H1 (cell line): ENCODE data around the gene ASIC2. TPM values are rescaled to one million over a fixed set of nuclear protein-coding genes. Genes with fewer than 3 reads are reported as not detected.

Source experiments
- CTCF ChIA-PET: fragments of 300-600 bp; sonication (Branson Sonifier 250); formaldehyde crosslinking; loops from one replicate; lab custom pipeline; 2021; ENCODE audit not compliant: partially characterized antibody; lab: Charles Lee
- POLR2A ChIA-PET: fragments of 300-600 bp; sonication (Branson Sonifier 250); formaldehyde crosslinking; loops from one replicate; lab custom pipeline; 2021; ENCODE audit warnings: inconsistent platforms; ENCODE audit not compliant: partially characterized antibody; lab: Charles Lee
- DNase-seq, 2 experiments: peaks; one replicate each; pipeline versions ENCODE4 v3.0.0 to v3.0.0-alpha.2; 2010 to 2022; ENCODE audit warnings: low spot score in 2 of 2, low read depth in 1 of 2, mixed read lengths in 1 of 2
- FAIRE-seq: peaks from 2 replicates; lab custom pipeline; 2011; peaks lifted over from hg19 to GRCh38; lab: Jason Lieb, UNC
- H2AFZ ChIP-seq: 2 replicates; pipeline ENCODE4 v1.8.1; 2012; ENCODE audit warnings: low read length, inconsistent platforms
- H2AK5ac ChIP-seq: 2 replicates; pipeline ENCODE4 v1.6.1; 2013; ENCODE audit warnings: low read depth, low read length
- H2BK120ac ChIP-seq: replicated peaks from 2 replicates; pipeline ENCODE3; 2013; ENCODE audit warnings: low read depth, low read length, inconsistent platforms
- H2BK12ac ChIP-seq: 2 replicates; pipeline ENCODE4 v1.6.1; 2013; ENCODE audit warnings: low read depth, low read length
- H2BK15ac ChIP-seq: 2 replicates; pipeline ENCODE4 v1.6.1; 2013; ENCODE audit warnings: low read length
- H2BK20ac ChIP-seq: 2 replicates; pipeline ENCODE4 v1.6.1; 2013; ENCODE audit warnings: low read length
- H2BK5ac ChIP-seq: 2 replicates; pipeline ENCODE4 v1.6.1; 2013; ENCODE audit warnings: low read depth, low read length
- H3K14ac ChIP-seq: 2 replicates; pipeline ENCODE4 v1.6.1; 2013; ENCODE audit warnings: inconsistent platforms; ENCODE audit not compliant: insufficient read length
- H3K18ac ChIP-seq: 2 replicates; pipeline ENCODE4 v1.6.1; 2013; ENCODE audit warnings: low read length; ENCODE audit errors: extremely low read depth
- H3K23ac ChIP-seq: 2 replicates; pipeline ENCODE4 v1.6.1; 2013; ENCODE audit warnings: inconsistent platforms; ENCODE audit not compliant: insufficient read length
- H3K23me2 ChIP-seq: 2 replicates; pipeline ENCODE4 v1.6.1; 2013; ENCODE audit warnings: low read depth, low read length
- H3K27ac ChIP-seq: 2 replicates; pipeline ENCODE4 v1.6.1; 2011; ENCODE audit warnings: low read depth, low read length, inconsistent platforms
- H3K27me3 ChIP-seq, 4 experiments: replicated peaks in 1 of 4; 1 replicate in 1 of 4; 2 replicates in 3 of 4; pipeline versions ENCODE4 v1.6.1 to v1.8.1; 2011 to 2013; ENCODE audit warnings: low read length in 3 of 4, mild to moderate bottlenecking in 3 of 4, inconsistent platforms in 2 of 4, mixed read lengths in 2 of 4, moderate library complexity in 1 of 4; ENCODE audit not compliant: control insufficient read depth in 3 of 4, insufficient read depth in 3 of 4; ENCODE audit errors: extremely low read depth in 1 of 4
- H3K36me3 ChIP-seq, 4 experiments: 2 replicates each; pipeline versions ENCODE4 v1.6.1 to v1.8.1; 2011 to 2013; ENCODE audit warnings: mild to moderate bottlenecking in 4 of 4, low read length in 3 of 4, moderate library complexity in 2 of 4, control low read depth in 1 of 4, inconsistent platforms in 1 of 4; ENCODE audit not compliant: insufficient read depth in 4 of 4, control insufficient read depth in 2 of 4
- H3K4ac ChIP-seq: replicated peaks from 2 replicates; pipeline ENCODE3; 2013; ENCODE audit warnings: low read length, low read depth, mixed read lengths, inconsistent platforms; ENCODE audit not compliant: insufficient read length
- H3K4me1 ChIP-seq, 4 experiments: replicated peaks in 1 of 4; 1 replicate in 1 of 4; 2 replicates in 3 of 4; pipeline versions ENCODE4 v1.6.1 to v1.8.1; 2011 to 2013; ENCODE audit warnings: low read length in 3 of 4, inconsistent platforms in 2 of 4, mixed read lengths in 1 of 4; ENCODE audit not compliant: insufficient read depth in 4 of 4, control insufficient read depth in 3 of 4
- H3K4me2 ChIP-seq, 2 experiments: 2 replicates each; pipeline versions ENCODE4 v1.6.1 to v1.8.1; 2011 to 2013; ENCODE audit warnings: low read depth in 2 of 2, low read length in 2 of 2, control low read depth in 1 of 2, inconsistent platforms in 1 of 2, mild to moderate bottlenecking in 1 of 2; ENCODE audit not compliant: insufficient read depth in 1 of 2
- H3K4me3 ChIP-seq, 4 experiments: fragments of 200-600, 300-600 bp in 1 of 4; sonication (generic), shearing (Covaris generic), sonication (Bioruptor Twin) in 1 of 4; 2 replicates each; pipeline versions ENCODE4 v1.5.1 to v1.8.1; 2011 to 2016; ENCODE audit warnings: low read length in 4 of 4, low read depth in 3 of 4, control low read depth in 2 of 4, inconsistent platforms in 2 of 4, mild to moderate bottlenecking in 2 of 4, mixed read lengths in 1 of 4, moderate library complexity in 1 of 4; ENCODE audit not compliant: insufficient read depth in 2 of 4; ENCODE audit errors: extremely low read depth in 1 of 4
- H3K56ac ChIP-seq: replicated peaks from 2 replicates; pipeline ENCODE3; 2013; ENCODE audit warnings: low read depth, mild to moderate bottlenecking, mixed read lengths, low read length, inconsistent platforms; ENCODE audit not compliant: insufficient read length
- H3K79me1 ChIP-seq: 2 replicates; pipeline ENCODE4 v1.6.1; 2013; ENCODE audit warnings: low read depth, low read length, control low read depth
- H3K79me2 ChIP-seq, 2 experiments: 2 replicates each; pipeline versions ENCODE4 v1.6.1 to v1.8.1; 2012 to 2013; ENCODE audit warnings: low read length in 2 of 2, mild to moderate bottlenecking in 2 of 2, inconsistent platforms in 1 of 2; ENCODE audit not compliant: insufficient read depth in 2 of 2, control insufficient read depth in 1 of 2
- H3K9ac ChIP-seq, 4 experiments: replicated peaks in 1 of 4; 1 replicate in 1 of 4; 2 replicates in 3 of 4; pipeline versions ENCODE4 v1.6.1 to v1.8.1; 2011 to 2013; ENCODE audit warnings: low read depth in 3 of 4, low read length in 3 of 4, control low read depth in 2 of 4, mild to moderate bottlenecking in 2 of 4, moderate library complexity in 2 of 4, inconsistent platforms in 1 of 4; ENCODE audit errors: extremely low read depth in 1 of 4
- H3K9me3 ChIP-seq, 2 experiments: 2 replicates each; pipeline versions ENCODE4 v1.6.1 to v1.8.1; 2012 to 2013; ENCODE audit warnings: mild to moderate bottlenecking in 2 of 2, moderate library complexity in 2 of 2, control low read depth in 1 of 2, inconsistent platforms in 1 of 2, low read depth in 1 of 2, low read length in 1 of 2, mixed read lengths in 1 of 2; ENCODE audit not compliant: insufficient read depth in 2 of 2
- H4K20me1 ChIP-seq, 2 experiments: replicated peaks in 1 of 2; 2 replicates each; pipeline versions ENCODE3 to v1.8.1; 2011 to 2013; ENCODE audit warnings: inconsistent platforms in 2 of 2, low read length in 2 of 2, mild to moderate bottlenecking in 1 of 2; ENCODE audit not compliant: insufficient read depth in 2 of 2, control insufficient read depth in 1 of 2
- H4K5ac ChIP-seq: 2 replicates; pipeline ENCODE4 v1.6.1; 2013; ENCODE audit warnings: low read length, low read depth, mixed read lengths, inconsistent platforms; ENCODE audit not compliant: insufficient read length
- H4K8ac ChIP-seq: 2 replicates; pipeline ENCODE4 v1.8.0; 2013; ENCODE audit warnings: mild to moderate bottlenecking, moderate library complexity, low read length, inconsistent platforms; ENCODE audit not compliant: insufficient read depth; ENCODE audit errors: extremely low read depth
- H4K91ac ChIP-seq: replicated peaks from 2 replicates; pipeline ENCODE3; 2013; ENCODE audit warnings: low read length, mixed read lengths, inconsistent platforms; ENCODE audit not compliant: insufficient read length
- CBX5 ChIP-seq: fragments of 300-800, 300-1000 bp; sonication (generic); IDR thresholded peaks from 2 replicates; pipeline ENCODE4 v1.7.1; 2016; ENCODE audit warnings: antibody characterized with exemption, low read length, low read depth
- CHD1 ChIP-seq: IDR thresholded peaks from 2 replicates; pipeline ENCODE4 v1.6.1; 2012; ENCODE audit warnings: low read depth, low read length, improper control_type of control experiment
- CREB1 ChIP-seq: IDR thresholded peaks from 2 replicates; pipeline ENCODE4 v1.6.1; 2012; ENCODE audit warnings: inconsistent platforms
- GTF2F1 ChIP-seq: IDR thresholded peaks from 2 replicates; pipeline ENCODE4 v1.6.1; 2012; ENCODE audit warnings: low read depth, low read length, improper control_type of control experiment, borderline replicate concordance
- HDAC6 ChIP-seq: IDR thresholded peaks from one replicate; pipeline ENCODE4 v1.7.1; 2012; ENCODE audit warnings: low read depth, mild to moderate bottlenecking, inconsistent platforms, low read length, moderate library complexity
- NRF1 ChIP-seq: IDR thresholded peaks from 2 replicates; pipeline ENCODE4 v1.6.1; 2011; ENCODE audit warnings: mild to moderate bottlenecking, low read depth, low read length, improper control_type of control experiment
- RNF2 ChIP-seq: fragments of 200-900, 300-1000 bp; sonication (generic); IDR thresholded peaks from 2 replicates; pipeline ENCODE4 v1.7.1; 2016; ENCODE audit warnings: borderline replicate concordance, low read depth, mild to moderate bottlenecking, antibody characterized with exemption, low read length; ENCODE audit not compliant: poor library complexity, severe bottlenecking; ENCODE audit errors: missing control alignments
- RXRA ChIP-seq: IDR thresholded peaks from 2 replicates; pipeline ENCODE4 v1.6.1; 2011; ENCODE audit warnings: low read depth, mild to moderate bottlenecking, low read length, moderate library complexity; ENCODE audit not compliant: insufficient read depth
- SP4 ChIP-seq: IDR thresholded peaks from 2 replicates; pipeline ENCODE4 v1.6.1; 2012; ENCODE audit warnings: low read length, inconsistent platforms
- TCF12 ChIP-seq: IDR thresholded peaks from 2 replicates; pipeline ENCODE4 v1.6.1; 2011; ENCODE audit warnings: low read depth, mild to moderate bottlenecking, low read length
- WGBS, 2 experiments: shearing (Covaris generic) in 1 of 2; methylation state at CpG; one replicate each; pipeline versions ENCODE4 v1.1.6 to v1.1.7; 2013 to 2015; ENCODE audit warnings: low lambda C conversion rate in 2 of 2, mixed read lengths in 2 of 2, inconsistent platforms in 1 of 2, low coverage in 1 of 2, missing lambda C conversion rate in 1 of 2; ENCODE audit not compliant: insufficient replicate concordance in 2 of 2, insufficient coverage in 1 of 2, insufficient read length in 1 of 2; ENCODE audit errors: extremely low coverage in 1 of 2, missing lambda C conversion rate in 1 of 2; 5-methylcytosine and 5-hydroxymethylcytosine counted together
- polyA plus RNA-seq, 7 experiments: library from polyadenylated mRNA; depleted of rRNA in 3 of 7; stranded (reverse) in 5 of 7; unstranded in 2 of 7; fragments of >200 nt in 5 of 7; fragments of 200-250 nt in 2 of 7; gene quantifications; 1 replicate in 5 of 7; 2 replicates in 1 of 7; 4 replicates in 1 of 7; pipeline versions ENCODE4 v1.2.1 to v1.2.3, GENCODE V29; 2011 to 2013; ENCODE audit warnings: missing spikeins in 2 of 7, mixed read lengths in 2 of 7
- total RNA-seq: library from RNA; stranded (reverse); fragmentation: NEBNext Ultra II Directional; extraction: Animal tissue kit (Norgen Biotek cat#: 25700); gene quantifications from 2 replicates; pipeline ENCODE4 v1.2.1, GENCODE V29; 2021

The ASIC2 gene
- total and polyA plus RNA-seq, 2 of the 8 experiments (the other 6 are each of a cell fraction or from before 2014, with no cell fraction given): 0.86 to 1.2 TPM

- DNase-seq: no peak
- no peak overlapping the region for H2BK15ac ChIP-seq
- CTCF ChIA-PET: no interaction called here
- no peaks in the 10 kb centered on the region for H3K36me3 ChIP-seq
- TF ChIP-seq NRF1: no peak
- TF ChIP-seq CREB1: no peak
- no peak for TF ChIP-seq CHD1
- no peak for TF ChIP-seq CBX5
- no peak for TF ChIP-seq TCF12
- TF ChIP-seq GTF2F1: no peak
- TF ChIP-seq RXRA: no peak
- no peak for TF ChIP-seq SP4
- TF ChIP-seq RNF2: no peak
- TF ChIP-seq HDAC6: no peak
- no peak overlapping the region for H4K5ac ChIP-seq
- H3K4me1 ChIP-seq: no peaks in the 10 kb centered on the region
- no peak overlapping the region for H3K18ac ChIP-seq
- WGBS, 2 experiments: 91% methylated on average over 10 of the region's 10 CpGs; no CpG with 5 or more reads in 1 of the 2 experiments
- H3K27me3 ChIP-seq: no peaks in the 10 kb centered on the region; a peak in 1 of 7 replicates
- no peak overlapping the region for H3K9ac ChIP-seq
- no peak overlapping the region for H2AK5ac ChIP-seq
- no peak overlapping the region for H2BK20ac ChIP-seq
- no peak overlapping the region for H2BK12ac ChIP-seq
- POLR2A ChIA-PET: no interaction called here
- H3K9me3 ChIP-seq: no peaks in the 10 kb centered on the region
- H3K23me2 ChIP-seq: peaks cover 2% of the 10 kb centered on the region; the same call in 1 of the 2 replicates
- H3K4me2 ChIP-seq: no peak overlapping the region
- H4K91ac ChIP-seq: no peak overlapping the region
- no peak for FAIRE-seq
- H4K8ac ChIP-seq: no peak overlapping the region
- no peaks in the 10 kb centered on the region for H3K79me1 ChIP-seq
- no peak overlapping the region for H2AFZ ChIP-seq
- H3K4me3 ChIP-seq: no peak overlapping the region
- no peak overlapping the region for H3K27ac ChIP-seq
- no peak overlapping the region for H3K23ac ChIP-seq
- no peak overlapping the region for H3K14ac ChIP-seq
- no peak overlapping the region for H2BK5ac ChIP-seq
- no peak overlapping the region for H3K4ac ChIP-seq
- H3K56ac ChIP-seq: no peak overlapping the region
- H2BK120ac ChIP-seq: no peak overlapping the region
- H4K20me1 ChIP-seq: no peaks in the 10 kb centered on the region
- no peaks in the 10 kb centered on the region for H3K79me2 ChIP-seq
Measured at GRCh38 chr17:33266611-33267010, 26.5 kb downstream of the ASIC2 start.
